SU-DHL-6 (cell line): Measurements from ENCODE around the gene DCAF17.

Experiments used
- EZH2phosphoT487 ChIP-seq: fragments of 200-600 bp; sonication (generic), shearing (Covaris generic); conservative IDR thresholded peaks from 2 replicates; pipeline ENCODE4 v1.6.1; 2018; ENCODE audit warnings: mild to moderate bottlenecking, antibody characterized with exemption, low read length, moderate library complexity, mixed read lengths
- TF ChIP-seq, protein P1 (sequence below): fragments of 200-600 bp; sonication (generic); IDR thresholded peaks from one replicate; pipeline ENCODE4 v1.5.1; 2017; ENCODE audit warnings: antibody characterized with exemption, mild to moderate bottlenecking, low read length, moderate library complexity; ENCODE audit not compliant: insufficient read depth, poor library complexity, severe bottlenecking

- TF ChIP-seq, protein P1, sequence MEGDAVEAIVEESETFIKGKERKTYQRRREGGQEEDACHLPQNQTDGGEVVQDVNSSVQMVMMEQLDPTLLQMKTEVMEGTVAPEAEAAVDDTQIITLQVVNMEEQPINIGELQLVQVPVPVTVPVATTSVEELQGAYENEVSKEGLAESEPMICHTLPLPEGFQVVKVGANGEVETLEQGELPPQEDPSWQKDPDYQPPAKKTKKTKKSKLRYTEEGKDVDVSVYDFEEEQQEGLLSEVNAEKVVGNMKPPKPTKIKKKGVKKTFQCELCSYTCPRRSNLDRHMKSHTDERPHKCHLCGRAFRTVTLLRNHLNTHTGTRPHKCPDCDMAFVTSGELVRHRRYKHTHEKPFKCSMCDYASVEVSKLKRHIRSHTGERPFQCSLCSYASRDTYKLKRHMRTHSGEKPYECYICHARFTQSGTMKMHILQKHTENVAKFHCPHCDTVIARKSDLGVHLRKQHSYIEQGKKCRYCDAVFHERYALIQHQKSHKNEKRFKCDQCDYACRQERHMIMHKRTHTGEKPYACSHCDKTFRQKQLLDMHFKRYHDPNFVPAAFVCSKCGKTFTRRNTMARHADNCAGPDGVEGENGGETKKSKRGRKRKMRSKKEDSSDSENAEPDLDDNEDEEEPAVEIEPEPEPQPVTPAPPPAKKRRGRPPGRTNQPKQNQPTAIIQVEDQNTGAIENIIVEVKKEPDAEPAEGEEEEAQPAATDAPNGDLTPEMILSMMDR, result no peak
- TF ChIP-seq EZH2phosphoT487, result no peak
Observed at GRCh38 chr2:171529914-171530313, 95.9 kb downstream of the DCAF17 start.
